Epithelial cell of esophagus (primary cell): ENCODE data around the gene DRAP1.

Source experiments
- DNase-seq: peaks from one replicate; pipeline ENCODE4 v3.0.0; 2010; ENCODE audit warnings: low read depth
- H3K4me3 ChIP-seq: 2 replicates; pipeline ENCODE4 v1.5.1; 2011; ENCODE audit warnings: mild to moderate bottlenecking, low read length, control low read depth
- CTCF ChIP-seq: IDR thresholded peaks from 2 replicates; pipeline ENCODE4 v1.5.1; 2011; ENCODE audit warnings: low read depth, mild to moderate bottlenecking, low read length, control low read depth, inconsistent platforms; ENCODE audit not compliant: insufficient read depth; ENCODE audit errors: missing control alignments

DRAP1 gene

DNA sequence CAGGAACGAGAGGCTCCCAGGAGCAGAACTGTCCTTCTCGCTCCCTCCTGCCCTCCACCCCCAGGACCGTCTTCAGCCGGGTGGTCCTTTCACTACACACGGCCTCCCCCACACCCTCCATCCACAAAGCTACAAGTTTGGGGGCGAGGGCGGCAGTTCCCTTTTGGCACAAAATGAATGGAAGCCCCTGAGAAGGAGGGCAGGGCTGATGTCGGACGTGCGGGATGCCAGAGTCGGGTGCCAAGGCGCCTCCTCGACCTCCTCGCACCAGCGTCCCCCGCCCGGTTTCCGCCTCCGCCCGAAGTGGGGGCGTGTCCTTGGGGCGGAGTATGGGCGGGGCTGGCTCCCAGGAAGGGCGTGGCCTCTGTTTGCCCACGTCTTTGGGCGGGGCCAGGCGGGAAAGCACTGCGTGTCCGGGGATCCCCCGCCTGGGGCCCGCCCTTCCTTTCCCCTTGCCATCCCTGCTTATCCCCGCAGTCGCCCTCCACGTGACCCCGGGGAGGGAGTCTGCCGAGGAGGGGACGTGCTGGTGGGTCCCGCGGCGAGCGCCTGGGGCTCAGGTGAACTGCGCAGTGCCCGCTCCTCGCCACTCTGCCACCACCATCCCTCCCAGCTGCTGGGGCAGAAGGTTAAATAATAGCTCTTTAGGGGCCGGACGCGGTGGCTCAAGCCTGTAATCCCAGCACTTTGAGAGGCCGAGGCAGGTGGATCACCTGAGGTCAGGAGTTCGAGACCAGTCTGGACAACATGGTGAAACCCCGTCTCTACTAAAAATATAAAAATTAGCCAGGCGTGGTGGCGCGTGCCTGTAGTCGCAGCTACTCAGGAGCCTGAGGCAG, 45.7 kb upstream of the DRAP1 start:
- H3K4me3 ChIP-seq = peak overlapping the region; percentile 65
- peak; percentile 92 for DNase-seq
- TF ChIP-seq CTCF = no peak

DNA sequence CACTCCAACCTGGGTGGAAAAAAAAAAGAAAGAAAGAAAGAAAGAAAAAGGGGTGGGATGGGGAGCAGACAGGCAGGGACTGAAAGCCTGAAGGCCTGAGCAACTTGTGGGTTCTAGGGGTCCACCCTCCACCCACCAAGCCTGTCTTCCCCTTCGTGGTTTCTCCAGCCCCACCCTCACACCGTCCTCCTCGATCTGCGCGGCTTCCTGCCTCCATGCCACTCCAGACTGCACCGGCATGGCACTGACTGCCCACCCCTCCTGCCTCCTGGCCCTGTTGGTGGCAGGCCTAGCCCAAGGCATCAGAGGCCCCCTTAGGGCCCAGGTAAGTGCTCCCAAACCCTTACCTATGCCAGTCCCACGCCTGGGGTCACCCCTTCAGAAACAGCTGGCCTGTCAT, 39.6 kb upstream of the DRAP1 start, which contains the start of gene CTSW:
TSS of gene CTSW (plus strand) at position 221 of the 400 bp plus-strand sequence. CDS start at position 239, 18 bp downstream.
- TF ChIP-seq CTCF = no peak
- no peak for DNase-seq
- no peak within 1 kb of the TSS for H3K4me3 ChIP-seq

DNA sequence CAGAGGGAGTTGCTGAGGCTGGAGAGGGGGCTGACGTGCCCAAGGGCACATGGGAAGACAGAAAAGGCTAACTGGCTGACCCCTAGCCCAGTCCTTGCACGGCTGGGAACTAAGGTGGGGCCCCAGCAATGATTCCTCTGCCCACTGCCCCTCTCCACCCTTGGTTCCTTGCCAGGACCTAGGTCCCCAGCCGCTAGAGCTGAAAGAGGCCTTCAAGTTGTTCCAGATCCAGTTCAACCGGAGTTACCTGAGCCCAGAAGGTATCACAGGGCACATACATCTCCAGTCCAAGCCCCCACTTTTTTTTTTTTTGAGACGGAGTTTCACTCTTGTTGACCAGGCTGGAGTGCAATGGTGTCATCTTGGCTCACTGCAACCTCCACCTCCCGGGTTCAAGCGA, 39.2 kb upstream of the DRAP1 start:
- no peak overlapping the region for H3K4me3 ChIP-seq
- no peak for TF ChIP-seq CTCF
- no peak for DNase-seq

DNA sequence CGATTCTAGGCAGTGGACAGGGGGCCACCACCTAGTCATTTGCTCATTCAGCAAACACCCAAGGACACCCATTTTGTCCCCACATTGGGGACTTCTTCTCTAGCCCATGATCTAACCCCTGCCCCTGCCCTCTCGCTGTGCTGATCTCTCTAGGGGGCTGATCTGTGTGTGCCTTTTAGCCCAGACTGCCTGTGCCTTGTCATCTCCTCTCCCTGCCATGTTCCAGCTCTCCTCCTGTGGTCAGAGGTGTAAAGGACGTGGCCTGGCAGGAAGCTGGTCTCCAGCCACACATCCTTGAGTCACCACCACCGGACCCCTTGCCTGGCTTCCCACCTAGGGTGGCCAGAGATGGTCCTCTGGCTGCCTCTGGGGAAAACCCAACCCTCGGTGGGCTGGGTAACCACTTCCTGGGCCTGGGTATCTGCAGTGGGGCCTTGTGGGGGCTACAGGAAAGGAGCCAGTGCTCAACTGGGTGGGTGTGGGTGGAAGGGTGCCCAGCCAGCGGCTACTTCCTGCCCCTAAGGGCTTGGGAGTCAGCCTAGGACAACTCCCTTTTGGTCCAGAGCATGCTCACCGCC, 38.3 kb upstream of the DRAP1 start:
- no peak for TF ChIP-seq CTCF
- H3K4me3 ChIP-seq = no peak overlapping the region
- DNase-seq = no peak

DNA sequence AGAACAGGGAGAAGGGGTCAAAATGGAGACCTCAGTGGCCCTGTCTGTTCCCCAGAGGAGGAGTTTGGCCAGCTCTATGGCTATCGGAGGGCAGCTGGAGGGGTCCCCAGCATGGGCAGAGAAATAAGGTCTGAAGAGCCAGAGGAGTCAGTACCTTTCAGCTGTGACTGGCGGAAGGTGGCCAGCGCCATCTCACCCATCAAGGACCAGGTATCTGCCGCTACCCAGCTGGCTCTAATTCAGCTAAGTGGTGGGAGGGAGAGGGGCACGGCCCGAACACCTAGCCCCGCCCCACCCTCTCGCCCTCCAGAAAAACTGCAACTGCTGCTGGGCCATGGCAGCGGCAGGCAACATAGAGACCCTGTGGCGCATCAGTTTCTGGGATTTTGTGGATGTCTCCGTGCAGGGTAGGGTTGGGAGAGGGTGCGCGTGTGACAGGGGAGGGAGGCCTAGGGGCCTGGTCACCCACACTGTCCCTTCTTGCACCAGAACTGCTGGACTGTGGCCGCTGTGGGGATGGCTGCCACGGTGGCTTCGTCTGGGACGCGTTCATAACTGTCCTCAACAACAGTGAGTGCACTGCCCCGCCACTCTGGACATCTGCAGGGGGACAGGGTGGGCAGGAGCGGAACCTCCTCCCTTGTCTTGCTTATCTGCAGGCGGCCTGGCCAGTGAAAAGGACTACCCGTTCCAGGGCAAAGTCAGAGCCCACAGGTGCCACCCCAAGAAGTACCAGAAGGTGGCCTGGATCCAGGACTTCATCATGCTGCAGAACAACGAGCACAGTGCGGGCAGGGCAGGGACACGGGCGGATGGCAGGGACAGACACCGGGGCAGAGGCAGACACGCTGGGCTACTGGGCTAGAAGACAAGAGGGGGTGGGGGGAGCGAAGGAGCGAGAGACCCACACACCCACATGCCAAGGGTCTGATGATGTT, 36.8 kb upstream of the DRAP1 start:
- DNase-seq = no peak
- no peak for TF ChIP-seq CTCF
- no peak overlapping the region for H3K4me3 ChIP-seq

DNA sequence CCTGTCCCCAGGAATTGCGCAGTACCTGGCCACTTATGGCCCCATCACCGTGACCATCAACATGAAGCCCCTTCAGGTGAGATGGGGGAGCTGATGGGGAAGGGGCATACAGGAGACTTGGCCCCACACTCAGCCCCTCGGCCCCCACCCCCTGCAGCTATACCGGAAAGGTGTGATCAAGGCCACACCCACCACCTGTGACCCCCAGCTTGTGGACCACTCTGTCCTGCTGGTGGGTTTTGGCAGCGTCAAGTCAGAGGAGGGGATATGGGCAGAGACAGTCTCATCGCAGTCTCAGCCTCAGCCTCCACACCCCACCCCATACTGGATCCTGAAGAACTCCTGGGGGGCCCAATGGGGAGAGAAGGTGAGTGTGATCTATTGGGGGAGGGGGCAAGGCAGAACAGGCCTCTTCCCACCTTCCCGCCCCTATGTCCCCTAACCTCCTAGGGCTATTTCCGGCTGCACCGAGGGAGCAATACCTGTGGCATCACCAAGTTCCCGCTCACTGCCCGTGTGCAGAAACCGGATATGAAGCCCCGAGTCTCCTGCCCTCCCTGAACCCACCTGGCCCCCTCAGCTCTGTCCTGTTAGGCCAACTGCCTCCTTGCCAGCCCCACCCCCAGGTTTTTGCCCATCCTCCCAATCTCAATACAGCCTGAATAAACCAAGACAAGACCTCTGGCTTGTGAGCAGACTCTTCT, 36.0 kb upstream of the DRAP1 start:
- no peak overlapping the region for H3K4me3 ChIP-seq
- no peak for DNase-seq
- no peak for TF ChIP-seq CTCF
